Endothelial cell (in vitro differentiated cells): ENCODE data around the gene DPYD. TPM values are rescaled to one million over a fixed set of nuclear protein-coding genes. Genes with fewer than 3 reads are reported as not detected.

Experiments used
- DNase-seq: peaks from one replicate; pipeline ENCODE4 v3.0.0; 2021; ENCODE audit warnings: low spot score
- H3K27ac Mint-ChIP-seq: one replicate; pipeline ENCODE4 v1.8.0; 2021; ENCODE audit warnings: mixed read lengths, inconsistent platforms; ENCODE audit not compliant: unreplicated experiment
- H3K27me3 Mint-ChIP-seq: one replicate; pipeline ENCODE4 v1.8.0; 2021; ENCODE audit warnings: mild to moderate bottlenecking, moderate library complexity, mixed read lengths, inconsistent platforms; ENCODE audit not compliant: unreplicated experiment
- H3K36me3 Mint-ChIP-seq: one replicate; pipeline ENCODE4 v1.8.0; 2021; ENCODE audit warnings: mild to moderate bottlenecking, low read depth, mixed read lengths, inconsistent platforms; ENCODE audit not compliant: unreplicated experiment
- H3K4me1 Mint-ChIP-seq: one replicate; pipeline ENCODE4 v1.8.0; 2021; ENCODE audit warnings: mild to moderate bottlenecking, mixed read lengths, inconsistent platforms; ENCODE audit not compliant: unreplicated experiment
- H3K4me3 Mint-ChIP-seq: one replicate; pipeline ENCODE4 v1.8.0; 2021; ENCODE audit warnings: mild to moderate bottlenecking, mixed read lengths, inconsistent platforms; ENCODE audit not compliant: unreplicated experiment
- H3K9me3 Mint-ChIP-seq: one replicate; pipeline ENCODE4 v1.8.0; 2021; ENCODE audit warnings: mixed read lengths, inconsistent platforms; ENCODE audit not compliant: unreplicated experiment
- CTCF ChIP-seq: fragments of 200-600 bp; sonication (generic); IDR thresholded peaks from one replicate; pipeline ENCODE4 v1.5.0; 2021; ENCODE audit warnings: antibody characterized with exemption; ENCODE audit not compliant: unreplicated experiment
- total RNA-seq: library from RNA; stranded (reverse); fragmentation: NEBNext Ultra II Directional; extraction: Animal tissue kit (Norgen Biotek cat#: 25700); gene quantifications from one replicate; pipeline ENCODE4 v1.2.1, GENCODE V29; 2021; ENCODE audit not compliant: unreplicated experiment

DPYD gene
- total RNA-seq, 1 donor from 2014 or later = 3.4 TPM

- Mint-ChIP-seq H3K27ac (no peak overlapping the region), H3K36me3 (no peaks in the 10 kb centered on the region), H3K4me1 (peaks cover 5% of the 10 kb centered on the region)
Measured at GRCh38 chr1:97911266-97912215, 9.3 kb downstream of the DPYD start.

GRCh38 chr1:97909266-97909665 is 11.6 kb downstream of the DPYD start:
- Mint-ChIP-seq H3K27me3 (no peaks in the 10 kb centered on the region), H3K4me1 (peaks cover 5% of the 10 kb centered on the region), H3K9me3 (no peaks in the 10 kb centered on the region), H3K36me3 (no peaks in the 10 kb centered on the region), H3K27ac (no peak overlapping the region), H3K4me3 (no peak overlapping the region)
- DNase-seq = no peak
- no peak for TF ChIP-seq CTCF

More at GRCh38 chr1:97911266-97912215, 9.3 kb downstream of the DPYD start:
- no peaks in the 10 kb centered on the region for H3K9me3 Mint-ChIP-seq
- TF ChIP-seq CTCF = no peak
- no peak for DNase-seq
- H3K27me3 Mint-ChIP-seq = no peaks in the 10 kb centered on the region
- H3K4me3 Mint-ChIP-seq = no peak overlapping the region

GRCh38 chr1:97907886-97908285 is 12.9 kb downstream of the DPYD start:
- H3K27me3 Mint-ChIP-seq = no peaks in the 10 kb centered on the region
- no peak overlapping the region for H3K27ac Mint-ChIP-seq

GRCh38 chr1:97906567-97907241 is 14.1 kb downstream of the DPYD start:
- no peak for DNase-seq
- no peak overlapping the region for H3K27ac Mint-ChIP-seq
- peaks cover 1% of the 10 kb centered on the region for H3K4me1 Mint-ChIP-seq
- no peaks in the 10 kb centered on the region for H3K9me3 Mint-ChIP-seq
- no peak overlapping the region for H3K4me3 Mint-ChIP-seq
- H3K36me3 Mint-ChIP-seq = no peaks in the 10 kb centered on the region
- TF ChIP-seq CTCF = no peak
- no peaks in the 10 kb centered on the region for H3K27me3 Mint-ChIP-seq

More at GRCh38 chr1:97907886-97908285, 12.9 kb downstream of the DPYD start:
- TF ChIP-seq CTCF = no peak
- no peaks in the 10 kb centered on the region for H3K9me3 Mint-ChIP-seq
- peaks cover 5% of the 10 kb centered on the region for H3K4me1 Mint-ChIP-seq
- H3K36me3 Mint-ChIP-seq = no peaks in the 10 kb centered on the region
- no peak overlapping the region for H3K4me3 Mint-ChIP-seq
- DNase-seq = no peak
